HL-60/S4 (cell line): ENCODE results near the gene SRSF9.

ENCODE experiments used
- in situ Hi-C: fragments of 300-500 bp; cut with MboI; formaldehyde crosslinking; loops from 2 replicates; pipeline ENCODE4 v1.14.3; 2022; ENCODE audit warnings: low sequenced_read_pairs

Gene SRSF9

GRCh38 chr12:120483621-120484020, 14.1 kb upstream of the SRSF9 start:
- in situ Hi-C loops: no loop called here

GRCh38 chr12:120481022-120481767, 11.6 kb upstream of the SRSF9 start:
- in situ Hi-C loops: no loop called here

DNA sequence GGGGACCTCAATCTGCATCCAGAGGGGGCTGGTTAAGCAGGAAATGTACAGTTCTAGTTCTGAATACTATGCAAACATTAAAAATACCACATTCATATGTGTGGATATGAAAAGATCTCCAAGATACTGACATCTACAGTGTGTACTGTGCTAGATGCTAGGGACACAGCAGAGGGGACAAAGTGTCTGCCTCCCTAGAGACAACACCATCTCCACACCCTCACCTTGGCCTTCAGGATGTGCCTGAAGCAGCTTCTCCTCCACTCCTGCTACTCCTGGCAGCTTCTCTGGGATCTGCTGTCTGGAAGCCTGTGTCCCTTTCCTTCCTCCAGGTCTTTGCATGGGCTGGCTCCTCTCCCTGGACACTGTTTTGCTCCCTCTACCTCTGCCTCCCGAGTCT, 10.7 kb upstream of the SRSF9 start:
- in situ Hi-C loops: no loop called here

DNA sequence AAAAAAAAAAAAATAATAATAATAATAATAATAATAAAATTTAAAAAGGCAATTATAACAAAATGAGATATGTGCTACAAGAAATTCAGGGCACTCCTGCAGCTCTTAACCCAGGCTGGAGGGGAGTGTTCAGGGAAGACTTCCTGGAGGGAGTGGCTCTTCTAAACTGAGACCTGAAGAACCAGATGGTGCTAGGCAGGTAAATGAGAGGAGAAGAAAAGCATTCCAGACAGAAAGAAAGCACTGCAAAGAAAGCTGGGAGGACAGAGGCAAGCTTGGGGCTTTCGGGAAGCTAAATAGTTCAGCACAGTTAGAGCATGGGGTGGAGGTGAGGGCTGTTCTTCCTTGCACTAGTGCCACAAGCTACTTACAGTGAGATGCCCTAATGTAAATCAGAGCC, 9.9 kb upstream of the SRSF9 start:
- in situ Hi-C loops: no loop called here

DNA sequence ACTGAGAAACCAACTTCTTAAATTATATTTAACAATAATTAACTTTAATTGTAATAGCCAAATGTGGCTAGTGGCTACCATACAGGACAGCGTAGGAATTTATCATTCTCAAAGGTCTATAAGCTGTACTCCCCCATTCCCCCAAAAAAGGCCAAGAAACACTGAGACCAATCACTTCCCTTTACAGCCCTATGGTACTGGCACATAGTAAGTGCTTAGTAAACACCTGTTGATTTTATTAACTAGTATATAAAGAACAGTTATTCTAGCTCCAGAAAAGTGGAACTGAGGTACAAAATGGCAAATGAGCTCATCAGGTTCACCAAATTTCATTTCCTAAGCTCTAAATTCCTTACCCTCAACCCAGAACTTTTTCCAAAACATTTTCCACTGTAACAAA, 6.1 kb upstream of the SRSF9 start:
- in situ Hi-C loops: no loop called here

- in situ Hi-C loops: no loop called here
These were observed 5.0 kb upstream of the SRSF9 start for GRCh38 chr12:120474616-120474960.

DNA sequence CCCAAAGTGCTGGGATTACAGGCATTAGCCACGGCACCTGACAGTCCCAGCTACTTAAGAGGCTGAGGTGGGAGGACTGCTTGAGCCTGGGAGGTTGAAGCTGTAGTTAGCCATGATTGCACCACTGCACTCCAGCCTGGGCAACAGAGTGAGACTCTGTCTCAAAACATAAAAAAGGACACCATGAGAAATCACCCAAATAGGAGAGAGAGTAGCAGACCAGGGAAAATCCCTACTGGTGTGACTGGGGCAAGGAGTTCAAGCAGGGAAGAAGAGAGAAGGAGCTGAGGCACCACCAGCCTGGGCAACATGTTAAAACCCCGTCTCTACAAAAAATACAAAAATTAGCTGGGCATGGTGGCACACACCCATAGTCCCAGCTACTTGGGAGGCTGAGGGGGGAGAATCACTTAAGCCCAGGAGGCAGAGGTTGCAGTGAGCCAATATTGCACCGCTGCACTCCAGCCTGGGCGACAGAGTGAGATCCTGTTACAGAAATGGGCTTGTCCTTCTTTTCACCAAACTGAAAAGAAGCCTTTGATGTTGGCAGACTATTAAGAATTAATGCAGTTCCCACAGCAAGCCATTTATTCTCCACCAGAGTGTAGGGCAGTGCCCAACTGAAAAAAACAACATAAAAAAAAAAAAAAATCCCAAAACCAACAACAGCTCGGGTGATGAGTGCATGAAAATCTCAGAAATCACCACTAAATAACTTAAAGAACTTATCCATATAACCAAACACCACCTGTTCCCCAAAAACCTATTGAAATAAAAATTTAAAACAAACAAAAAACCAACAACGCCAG, 4.5 kb upstream of the SRSF9 start:
- in situ Hi-C loops: no loop called here

DNA sequence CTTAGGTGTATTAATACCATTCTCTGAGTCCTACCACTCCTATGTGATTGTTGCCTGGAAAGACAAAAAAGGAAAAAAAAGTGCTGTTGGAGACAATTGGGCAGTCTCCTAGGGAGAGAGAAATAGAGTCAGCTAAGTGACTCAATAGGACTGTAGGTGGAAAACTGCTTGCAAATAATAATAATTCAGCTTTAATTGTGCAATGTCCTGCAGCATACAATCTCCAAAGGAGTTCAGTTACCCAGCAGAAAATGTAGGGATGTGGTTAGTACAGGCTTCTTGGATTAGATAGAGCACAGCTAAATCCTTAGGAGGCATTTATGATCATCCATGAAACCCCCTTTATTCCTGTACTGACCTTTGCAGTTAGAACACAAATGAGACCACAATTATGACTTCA, 3.0 kb upstream of the SRSF9 start:
- in situ Hi-C loops: no loop called here

DNA sequence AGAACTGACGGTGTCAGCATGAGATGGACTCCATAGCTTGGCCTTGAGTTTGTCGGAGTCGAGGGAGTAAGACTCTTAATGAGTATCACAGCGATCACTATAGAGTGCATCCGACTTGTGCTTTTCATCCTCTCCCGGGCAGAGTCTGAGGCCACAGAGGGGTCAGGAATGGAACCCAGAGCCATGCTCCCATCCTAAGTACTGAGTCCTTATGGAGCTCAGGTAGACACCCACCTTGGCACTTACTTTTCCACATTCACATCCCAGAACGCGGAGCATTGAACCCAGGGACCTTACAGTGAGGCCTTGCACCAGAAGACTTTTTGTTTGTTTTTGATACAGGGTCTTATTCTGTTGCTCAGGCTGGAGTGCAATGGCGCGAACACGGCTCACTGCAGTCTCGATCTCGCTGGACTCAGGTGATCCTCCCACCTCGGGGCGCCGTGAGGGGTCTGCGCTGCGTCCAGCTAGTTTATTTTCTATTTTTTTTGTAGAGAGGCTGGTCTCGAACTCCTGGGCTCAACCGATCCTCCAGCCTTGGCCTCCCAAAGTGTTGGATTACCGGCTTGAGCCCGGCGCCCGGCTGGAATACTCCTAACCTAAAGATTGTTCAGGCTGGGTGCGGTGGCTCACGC, 719 bp upstream of the SRSF9 start:
- in situ Hi-C loops: no loop called here

DNA sequence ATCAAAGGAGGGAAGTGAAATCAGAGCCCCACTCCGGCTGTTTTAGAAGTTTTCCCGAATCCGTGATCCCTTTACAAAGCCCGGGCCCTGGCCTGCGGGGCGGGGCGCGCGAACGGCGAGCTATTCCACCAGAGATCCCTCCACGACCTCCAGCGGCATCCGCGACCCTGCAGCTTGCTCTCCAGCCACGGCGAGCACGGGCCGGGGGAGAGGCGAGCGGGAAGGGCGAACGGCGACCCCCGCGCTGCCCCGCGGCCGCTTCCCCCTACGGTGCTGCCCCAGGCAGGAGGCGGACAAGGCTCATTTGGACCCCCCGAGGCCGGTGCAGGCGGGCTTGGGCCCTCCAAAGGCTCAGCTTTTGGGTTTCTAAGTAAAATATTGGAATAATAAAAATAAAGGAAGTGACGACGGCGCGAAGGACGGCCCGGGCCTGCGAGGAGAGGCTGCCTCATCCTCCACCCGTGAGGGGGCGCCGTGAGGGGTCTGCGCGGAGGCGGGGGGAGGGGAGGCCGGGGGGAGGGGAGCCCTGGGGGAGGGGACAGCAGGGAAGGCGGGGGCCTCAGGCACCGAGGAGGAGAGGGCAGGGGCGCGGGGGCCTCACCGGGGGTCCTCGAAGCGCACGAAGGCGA, 613 bp downstream of the SRSF9 start:
- in situ Hi-C loops: no loop called here

DNA sequence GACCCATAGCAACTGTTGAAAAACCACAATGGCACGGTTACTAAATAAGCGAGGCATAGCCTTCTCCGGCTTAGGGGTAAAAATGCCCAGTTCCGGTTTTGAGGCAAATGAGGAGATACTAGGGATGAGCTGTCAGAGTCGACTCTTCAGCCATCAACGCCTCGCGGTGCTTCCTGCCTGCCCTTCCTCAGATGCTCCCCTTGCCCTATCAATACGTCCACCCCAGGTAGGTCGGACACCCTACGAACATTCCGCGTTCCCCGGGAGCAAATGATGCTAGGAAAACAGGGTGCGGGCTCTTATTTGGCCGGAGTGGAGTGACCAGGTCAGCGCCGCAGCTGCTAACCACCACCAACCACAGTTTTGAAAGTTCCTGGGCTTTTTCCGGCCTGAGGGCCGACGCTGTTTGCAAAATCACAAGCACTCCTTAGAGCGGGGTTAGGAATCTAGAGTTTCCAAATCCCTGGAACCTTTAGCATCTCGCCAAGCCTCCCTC, 1.2 kb downstream of the SRSF9 start:
- in situ Hi-C loops: no loop called here

GRCh38 chr12:120467439-120467838, 2.1 kb downstream of the SRSF9 start:
- in situ Hi-C loops: no loop called here

DNA sequence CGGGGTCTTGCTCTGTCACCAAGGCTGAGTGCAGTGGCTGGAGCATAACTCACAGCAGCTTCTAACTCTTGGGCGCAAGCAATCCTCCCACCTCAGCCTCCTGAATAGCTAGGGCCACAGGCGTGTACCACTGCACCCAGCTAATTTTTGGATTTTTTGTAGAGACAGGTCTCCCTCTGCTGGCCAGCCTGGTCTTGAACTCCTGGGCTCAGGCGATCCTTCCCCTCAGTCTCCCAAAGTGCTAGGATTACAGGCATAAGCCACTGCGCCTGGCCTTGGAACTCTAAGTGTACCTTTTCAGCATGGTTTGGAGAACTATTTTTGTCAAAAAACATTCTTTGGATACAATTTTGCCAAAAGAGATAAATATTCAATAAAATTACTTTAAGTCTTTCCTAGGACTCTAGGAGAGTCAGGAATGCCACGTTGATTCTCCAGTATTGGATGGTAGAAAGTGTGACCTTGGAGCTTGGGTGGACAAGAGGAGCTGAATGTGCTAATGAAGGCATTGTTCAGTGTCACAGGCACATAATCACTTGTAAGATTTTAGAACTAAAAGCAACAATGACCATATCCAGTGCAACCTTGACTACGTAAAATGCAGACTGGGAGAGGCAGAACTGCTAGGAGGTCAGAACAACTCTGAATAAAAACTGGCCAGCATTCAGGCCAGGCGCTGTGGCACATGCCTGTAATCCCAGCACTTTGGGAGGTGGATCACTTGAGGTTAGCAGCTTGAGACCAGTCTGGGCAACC, 2.8 kb downstream of the SRSF9 start:
- in situ Hi-C loops: no loop called here

DNA sequence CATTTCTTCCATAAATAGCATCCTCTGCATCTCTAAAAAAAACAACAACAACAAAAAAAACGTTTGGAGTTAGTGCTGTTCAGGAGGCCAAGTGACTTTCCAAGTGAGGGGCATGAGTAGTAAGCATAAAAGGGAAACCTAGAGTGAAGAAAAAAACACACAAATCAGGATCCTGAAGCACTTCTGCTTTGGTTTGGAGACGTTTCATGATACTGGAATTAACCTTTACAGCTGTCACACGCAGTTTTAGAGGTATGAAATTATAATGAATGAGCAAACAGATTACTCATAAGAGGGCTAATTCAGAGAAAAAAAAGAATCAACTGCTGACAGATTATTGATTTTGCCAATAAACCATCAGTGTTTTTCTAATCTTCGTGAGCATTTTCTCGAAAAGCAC, 3.8 kb downstream of the SRSF9 start:
- in situ Hi-C loops: no loop called here

- in situ Hi-C loops: no loop called here
These were observed 5.8 kb downstream of the SRSF9 start for GRCh38 chr12:120463712-120464111.

- in situ Hi-C loops: no loop called here
These were observed 7.4 kb downstream of the SRSF9 start for GRCh38 chr12:120462099-120462640.

GRCh38 chr12:120460157-120460556, 9.4 kb downstream of the SRSF9 start:
- in situ Hi-C loops: no loop called here

GRCh38 chr12:120457133-120457532, 12.4 kb downstream of the SRSF9 start:
- in situ Hi-C loops: no loop called here

DNA sequence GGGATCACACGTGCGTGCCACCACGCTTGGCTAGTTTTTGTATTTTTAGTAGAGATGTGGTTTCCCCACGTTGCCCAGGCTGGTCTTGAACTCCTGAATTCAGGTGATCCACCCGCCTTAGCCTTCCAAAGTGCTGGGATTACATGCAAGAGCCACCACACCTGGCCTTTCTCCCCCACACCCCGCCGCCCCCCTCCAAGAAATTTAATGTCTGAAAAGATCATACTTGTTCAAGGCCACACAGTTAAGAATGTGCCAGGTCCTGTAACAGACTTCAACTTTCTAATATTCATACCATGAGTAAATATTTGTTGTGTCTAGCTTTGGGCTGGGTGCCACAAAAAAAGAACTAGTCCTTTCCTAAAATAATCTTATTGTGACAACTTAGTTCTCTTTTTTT, 14.2 kb downstream of the SRSF9 start:
- in situ Hi-C loops: no loop called here

- in situ Hi-C loops: no loop called here
These were observed 15.6 kb downstream of the SRSF9 start for GRCh38 chr12:120453977-120454376.
